NK-92 (cell line): ENCODE results near the gene ADCY5.

Experiments
- DNase-seq: peaks from one replicate; lab custom pipeline; 2025; ENCODE audit not compliant: unreplicated experiment; lab: John Stamatoyannopoulos, UW

ADCY5 gene

GRCh38 chr3:123431007-123431657 lies 17.8 kb downstream of the ADCY5 start:
- DNase-seq, result no peak

GRCh38 chr3:123430266-123430665 lies 18.6 kb downstream of the ADCY5 start:
- no peak for DNase-seq

- DNase-seq, result no peak
Measured at GRCh38 chr3:123429362-123430125, 19.3 kb downstream of the ADCY5 start.

DNA sequence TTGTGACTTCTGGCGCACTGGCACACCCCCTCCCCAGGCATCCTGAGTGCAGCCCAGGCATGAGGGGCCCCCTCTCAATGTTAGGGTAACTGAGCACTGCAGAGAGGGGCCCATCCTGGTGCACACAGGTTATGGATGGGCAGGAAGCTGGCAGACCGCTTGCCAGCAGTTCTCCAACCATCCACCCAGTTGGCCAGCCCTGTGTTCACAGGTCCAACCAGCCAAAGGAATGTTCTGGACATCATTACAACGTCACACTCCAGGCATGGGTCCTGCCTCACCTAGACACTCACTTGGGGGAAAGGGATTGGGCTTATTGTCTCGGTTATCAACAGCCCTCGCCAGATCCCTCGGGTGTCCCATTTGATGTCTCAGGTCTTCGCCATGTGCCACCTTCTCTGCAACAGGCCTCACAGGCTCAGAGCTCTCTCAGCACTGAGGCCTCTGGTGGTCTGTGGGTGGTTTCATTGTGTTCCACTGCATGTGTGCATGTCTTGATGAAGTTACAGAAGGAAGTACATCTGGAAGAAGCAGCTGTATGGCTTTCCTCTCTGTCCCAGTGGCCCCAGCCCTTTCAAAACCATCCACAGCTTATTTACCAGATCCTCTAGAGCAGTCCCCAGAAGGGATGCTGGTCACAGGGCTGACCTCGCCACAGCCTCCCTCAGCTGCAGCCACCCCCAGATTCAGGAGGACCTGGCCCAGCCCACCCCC lies 23.7 kb downstream of the ADCY5 start:
- no peak for DNase-seq

DNA sequence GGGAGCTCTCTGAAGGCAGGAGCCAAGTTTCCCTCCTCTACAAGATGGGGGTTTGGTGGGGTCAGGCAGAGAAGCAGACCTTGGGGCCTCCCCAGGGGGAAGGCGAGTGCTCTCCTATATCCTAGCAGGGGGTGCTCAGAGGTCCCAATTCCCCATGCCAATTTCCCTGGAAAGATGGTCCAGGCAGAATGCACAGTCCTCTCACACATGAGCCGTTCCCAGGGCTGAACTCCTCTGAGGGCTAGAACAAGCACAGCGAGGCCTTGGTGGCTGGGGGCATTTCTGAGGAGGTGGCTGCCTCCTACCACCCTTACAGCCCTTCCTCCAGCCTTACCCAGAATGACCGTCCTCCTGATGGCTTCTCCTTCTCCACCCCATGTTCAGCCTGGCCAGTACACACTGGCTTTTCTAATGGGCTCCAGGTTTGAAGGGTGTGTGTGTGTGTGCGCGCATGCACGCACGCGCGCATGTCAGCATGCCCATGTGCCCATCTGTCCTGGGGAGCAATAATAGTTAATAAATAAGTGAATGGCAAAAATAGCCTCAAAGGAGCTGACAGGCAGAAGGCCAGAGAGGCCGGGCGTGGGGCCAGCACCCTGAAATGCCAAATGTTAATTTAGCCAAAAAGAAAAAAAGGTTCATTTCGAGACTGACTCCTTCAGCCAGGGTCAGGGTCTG lies 24.4 kb downstream of the ADCY5 start:
- no peak for DNase-seq

- DNase-seq, result no peak
Measured at GRCh38 chr3:123423806-123424205, 25.1 kb downstream of the ADCY5 start.

GRCh38 chr3:123423031-123423430 lies 25.9 kb downstream of the ADCY5 start:
- no peak for DNase-seq

DNA sequence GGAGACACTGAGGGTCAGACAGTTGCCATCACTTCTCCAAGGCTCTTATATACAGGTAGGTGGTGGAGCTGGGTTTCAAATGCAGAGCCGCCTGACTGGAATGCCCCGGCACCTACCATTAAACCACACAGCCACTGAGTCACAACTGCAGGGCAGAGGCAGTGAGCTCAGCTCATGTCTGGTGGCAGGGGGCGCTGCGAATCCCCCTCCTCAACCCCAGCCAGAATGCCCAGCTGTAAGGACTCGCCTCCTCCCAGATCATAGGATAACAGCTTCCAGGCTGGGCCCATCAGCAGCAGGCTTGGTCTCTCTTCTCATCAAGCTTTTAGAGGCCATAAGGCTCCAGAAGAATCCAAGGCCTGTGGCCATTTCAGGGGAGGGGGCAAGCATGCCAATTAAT lies 26.4 kb downstream of the ADCY5 start:
- DNase-seq, result no peak

- no peak for DNase-seq
Measured at GRCh38 chr3:123421353-123422174, 27.3 kb downstream of the ADCY5 start.

DNA sequence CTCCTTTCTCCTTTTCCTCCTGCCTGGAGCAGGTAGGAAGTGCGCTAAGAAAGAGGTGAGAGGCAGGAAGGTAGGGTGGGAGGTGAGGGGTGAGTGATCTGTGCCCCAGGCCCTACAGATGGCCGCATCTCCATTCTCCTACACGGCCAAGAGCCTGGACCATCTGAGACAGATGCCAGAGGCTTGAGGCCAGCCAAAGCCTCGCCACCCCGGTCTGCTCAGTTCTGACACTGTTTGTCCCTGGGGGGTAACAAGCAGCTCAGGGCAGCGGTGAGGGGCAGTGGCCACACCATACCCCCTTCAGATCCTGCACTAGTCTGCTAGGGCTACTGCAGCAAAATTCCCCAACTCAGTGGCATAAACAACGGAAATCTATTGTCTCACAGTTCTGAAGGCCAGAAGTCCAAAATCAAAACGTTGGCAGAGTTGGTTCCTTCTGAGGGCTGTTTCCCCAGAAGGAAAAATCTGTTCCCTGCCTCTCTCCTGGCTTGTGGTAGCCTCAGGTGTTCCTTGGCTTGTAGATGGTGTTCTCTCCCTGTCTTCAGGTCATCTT lies 28.4 kb downstream of the ADCY5 start:
- no peak for DNase-seq

DNA sequence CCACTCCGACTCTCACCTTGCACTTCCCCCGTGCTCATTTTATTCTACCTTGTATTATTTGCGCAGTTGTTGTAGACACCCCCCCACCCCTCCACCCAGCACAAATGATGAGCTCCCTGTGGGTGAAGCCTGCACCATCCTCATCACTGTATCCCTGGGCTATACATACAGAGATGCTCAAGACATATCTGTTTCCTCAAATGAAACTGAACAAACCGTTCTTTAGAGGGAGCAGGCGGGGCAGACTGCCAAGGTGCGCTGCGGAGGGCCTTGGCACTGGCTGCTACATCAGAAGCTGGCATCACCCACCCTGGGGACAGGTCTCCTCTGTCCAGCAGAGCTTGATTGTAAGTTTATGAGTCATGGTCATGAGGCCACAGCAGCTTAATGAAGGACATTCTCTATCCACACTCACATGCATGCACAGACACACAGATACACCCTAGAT lies 29.0 kb downstream of the ADCY5 start:
- DNase-seq, result no peak

DNA sequence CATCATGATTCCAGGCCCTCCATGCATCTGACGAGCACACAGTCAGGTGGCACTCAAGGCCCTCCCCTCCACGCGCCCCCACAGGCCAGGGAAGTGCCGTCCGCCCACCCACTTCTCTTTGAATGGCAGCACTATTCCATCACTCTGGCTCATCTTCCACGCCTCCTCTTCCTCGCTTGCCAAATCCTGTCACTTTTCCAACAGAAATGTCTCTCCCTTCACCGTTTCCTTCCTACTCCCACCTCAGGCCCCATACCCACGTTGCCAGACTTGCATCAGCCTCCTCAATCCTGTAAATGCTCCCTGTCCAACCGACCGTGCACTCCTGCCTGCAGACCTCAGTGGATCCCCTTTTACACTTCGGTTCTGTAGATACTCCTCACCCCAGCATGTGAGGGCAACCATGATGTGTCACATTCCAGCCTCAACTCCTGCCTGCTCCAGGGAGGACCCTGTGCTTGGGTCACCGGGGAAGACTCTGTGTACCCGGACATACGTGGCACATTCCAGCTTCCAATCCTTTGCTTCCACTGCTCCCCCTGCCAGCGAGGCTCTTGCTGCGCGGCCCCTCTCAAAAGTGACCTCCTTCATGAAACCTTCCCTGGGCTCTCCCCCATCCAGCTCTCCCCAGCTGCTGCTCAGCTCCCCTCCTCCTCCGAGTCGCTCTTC lies 29.6 kb downstream of the ADCY5 start:
- DNase-seq, result no peak

GRCh38 chr3:123416647-123417046 lies 32.2 kb downstream of the ADCY5 start:
- no peak for DNase-seq

DNA sequence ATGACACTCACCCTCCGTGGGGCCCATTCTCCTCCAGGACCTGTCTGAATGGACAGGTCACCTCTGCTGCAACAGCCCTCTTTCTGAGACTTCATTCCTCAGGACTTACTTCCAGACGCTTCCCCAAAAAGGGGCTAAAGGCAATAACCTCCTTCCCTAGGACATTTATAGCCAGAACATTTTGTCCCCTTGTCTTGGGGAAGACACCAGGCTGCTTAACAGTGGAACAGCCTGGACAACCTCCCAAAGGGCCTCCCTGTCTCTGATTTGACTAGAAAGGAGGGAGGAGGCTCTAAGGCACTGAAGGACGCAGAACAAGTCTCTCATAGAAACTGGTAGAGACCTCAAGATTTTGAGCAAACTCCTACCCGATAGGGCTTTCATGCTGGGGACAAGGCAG lies 32.7 kb downstream of the ADCY5 start:
- DNase-seq, result no peak

- no peak for DNase-seq
Measured at GRCh38 chr3:123414973-123415775, 33.7 kb downstream of the ADCY5 start.

DNA sequence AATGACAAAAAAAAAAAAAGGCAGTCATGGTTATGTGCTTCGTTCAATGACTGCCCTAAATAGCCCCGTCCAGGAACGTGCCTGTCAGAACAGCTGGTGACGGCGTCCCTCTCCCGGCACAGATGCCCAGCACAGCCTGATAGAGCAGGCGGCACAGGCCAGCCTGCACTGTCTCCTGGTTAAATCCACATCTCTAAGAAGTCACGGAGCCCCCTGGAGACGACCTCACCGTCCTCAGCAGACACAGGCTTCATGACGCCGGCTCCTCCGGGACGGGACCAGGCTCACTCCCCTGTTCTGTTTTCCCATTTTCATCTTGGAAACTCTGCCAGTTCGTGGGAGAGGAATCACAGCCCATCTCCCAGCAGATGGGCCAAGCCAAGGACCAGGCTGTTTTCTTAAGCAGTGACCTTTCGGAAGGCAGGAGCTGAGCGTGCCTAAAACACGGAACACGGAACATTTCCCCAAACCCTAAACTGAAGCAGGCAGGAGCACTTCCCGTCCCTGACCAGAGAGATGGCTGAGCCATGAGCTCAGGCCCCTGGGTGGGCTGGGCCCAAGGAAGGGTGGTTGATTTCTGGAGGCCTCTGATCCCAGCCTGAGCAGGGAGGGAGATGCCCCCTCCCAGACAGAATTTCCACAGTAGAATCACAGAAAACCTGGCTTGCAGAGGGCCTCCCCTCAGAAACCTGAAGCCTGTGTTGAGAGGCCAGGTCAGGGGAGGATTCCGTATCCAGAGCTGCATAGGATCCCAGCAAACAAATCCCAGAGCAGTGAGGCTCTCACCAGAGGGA lies 35.9 kb downstream of the ADCY5 start:
- DNase-seq, result no peak

GRCh38 chr3:123412076-123412475 lies 36.8 kb downstream of the ADCY5 start:
- no peak for DNase-seq
